ENCODE results near the gene DERA.
"Not testable (repeated sequence)": the region's sequence is repeated elsewhere in the genome, so short reads cannot be mapped to it uniquely, and the experiment has no call there.

The DERA gene

GRCh38 chr12:16043480-16043879 lies 132.3 kb downstream of the DERA start:
- H3K4me1 ChIP-seq (ENCODE audit: control insufficient read depth in 1 of 2, insufficient read depth in 1 of 2, low read depth in 1 of 2, low read length in 1 of 2) = no peaks in the 10 kb centered on the region
- H3K9me3 ChIP-seq = no peaks in the 10 kb centered on the region
- no peak overlapping the region for H3K27ac ChIP-seq
- H3K27me3 ChIP-seq = no peaks in the 10 kb centered on the region
- no peak overlapping the region for H3K4me3 ChIP-seq (ENCODE audit: low read depth in 1 of 2, low read length in 1 of 2)
- no peak for TF ChIP-seq CTCF (IDR thresholded peaks at IDR 0.05)
- no peaks in the 10 kb centered on the region for H3K36me3 ChIP-seq

- Histone ChIP-seq H3K4me1 (ENCODE audit: control insufficient read depth in 1 of 2, insufficient read depth in 1 of 2, low read depth in 1 of 2, low read length in 1 of 2) (no peaks in the 10 kb centered on the region), H3K9me3 (no peaks in the 10 kb centered on the region), H3K4me3 (ENCODE audit: low read depth in 1 of 2, low read length in 1 of 2) (no peak overlapping the region), H3K27me3 (no peaks in the 10 kb centered on the region), H3K36me3 (no peaks in the 10 kb centered on the region), H3K27ac (no peak overlapping the region)
- no peak for TF ChIP-seq CTCF (IDR thresholded peaks at IDR 0.05)
Observed at GRCh38 chr12:16046266-16046665, 135.1 kb downstream of the DERA start.

GRCh38 chr12:16048511-16048910 lies 137.4 kb downstream of the DERA start:
- no peaks in the 10 kb centered on the region for H3K36me3 ChIP-seq
- no peak overlapping the region for H3K27ac ChIP-seq
- no peaks in the 10 kb centered on the region for H3K27me3 ChIP-seq
- no peak overlapping the region for H3K4me3 ChIP-seq (ENCODE audit: low read depth in 1 of 2, low read length in 1 of 2)
- no peak for TF ChIP-seq CTCF (IDR thresholded peaks at IDR 0.05)
- no peaks in the 10 kb centered on the region for H3K4me1 ChIP-seq (ENCODE audit: control insufficient read depth in 1 of 2, insufficient read depth in 1 of 2, low read depth in 1 of 2, low read length in 1 of 2)
- H3K9me3 ChIP-seq = no peaks in the 10 kb centered on the region

- H3K4me1 ChIP-seq (ENCODE audit: control insufficient read depth in 1 of 2, insufficient read depth in 1 of 2, low read depth in 1 of 2, low read length in 1 of 2) = no peaks in the 10 kb centered on the region
- no peak overlapping the region for H3K4me3 ChIP-seq (ENCODE audit: low read depth in 1 of 2, low read length in 1 of 2)
- H3K9me3 ChIP-seq = no peaks in the 10 kb centered on the region
- no peak for TF ChIP-seq CTCF (IDR thresholded peaks at IDR 0.05)
- no peaks in the 10 kb centered on the region for H3K36me3 ChIP-seq
- no peaks in the 10 kb centered on the region for H3K27me3 ChIP-seq
- no peak overlapping the region for H3K27ac ChIP-seq
Observed at GRCh38 chr12:16056910-16057309, 145.8 kb downstream of the DERA start.

- H3K36me3 ChIP-seq; H3K4me1 ChIP-seq (ENCODE audit: control insufficient read depth in 1 of 2, insufficient read depth in 1 of 2, low read depth in 1 of 2, low read length in 1 of 2); H3K4me3 ChIP-seq (ENCODE audit: low read depth in 1 of 2, low read length in 1 of 2); H3K9me3 ChIP-seq; H3K27ac ChIP-seq; H3K27me3 ChIP-seq: not testable (repeated sequence)
Observed at GRCh38 chr12:16057351-16057751, 146.2 kb downstream of the DERA start.

- Histone ChIP-seq H3K4me3 (ENCODE audit: low read depth in 1 of 2, low read length in 1 of 2) (no peak overlapping the region), H3K9me3 (no peaks in the 10 kb centered on the region), H3K27ac (no peak overlapping the region), H3K27me3 (no peaks in the 10 kb centered on the region), H3K36me3 (no peaks in the 10 kb centered on the region), H3K4me1 (ENCODE audit: control insufficient read depth in 1 of 2, insufficient read depth in 1 of 2, low read depth in 1 of 2, low read length in 1 of 2) (no peaks in the 10 kb centered on the region)
- TF ChIP-seq CTCF (IDR thresholded peaks at IDR 0.05) = no peak
Observed at GRCh38 chr12:16062611-16063010, 151.5 kb downstream of the DERA start.

Data from neutrophil (primary cell).